HEK293 (cell line): Measurements from ENCODE around the gene PLEKHG4.

Source experiments
- AEBP2 ChIP-seq: fragments of 450-650 bp; formaldehyde crosslinking; IDR thresholded peaks from 2 replicates; pipeline ENCODE4 v1.5.1; 2016; ENCODE audit warnings: missing biosample characterization, missing genetic modification characterization, borderline replicate concordance
- FEZF1 ChIP-seq: fragments of 450-650 bp; formaldehyde crosslinking; IDR thresholded peaks from 2 replicates; pipeline ENCODE4 v1.5.1; 2016; ENCODE audit warnings: missing biosample characterization, missing genetic modification characterization
- GLI4 ChIP-seq: fragments of 450-650 bp; formaldehyde crosslinking; IDR thresholded peaks from 2 replicates; pipeline ENCODE4 v1.5.1; 2016; ENCODE audit warnings: missing biosample characterization, missing genetic modification characterization
- HOXD13 ChIP-seq: sonication (generic); formaldehyde crosslinking; IDR thresholded peaks from 2 replicates; pipeline ENCODE4 v1.8.0; 2022; ENCODE audit warnings: missing genetic modification reagents, borderline replicate concordance
- KLF1 ChIP-seq: fragments of 450-650 bp; formaldehyde crosslinking; IDR thresholded peaks from 2 replicates; pipeline ENCODE4 v1.5.1; 2016; ENCODE audit warnings: missing biosample characterization, missing genetic modification characterization
- KLF10 ChIP-seq: fragments of 450-650 bp; IDR thresholded peaks from 2 replicates; pipeline ENCODE4 v1.5.1; 2018; ENCODE audit warnings: missing biosample characterization, mild to moderate bottlenecking, missing genetic modification characterization
- KLF9 ChIP-seq: fragments of 450-650 bp; formaldehyde crosslinking; IDR thresholded peaks from 2 replicates; pipeline ENCODE4 v1.5.1; 2016; ENCODE audit warnings: missing biosample characterization, missing genetic modification characterization, low read depth
- OSR2 ChIP-seq: fragments of 450-650 bp; formaldehyde crosslinking; IDR thresholded peaks from 2 replicates; pipeline ENCODE4 v1.5.1; 2016; ENCODE audit warnings: missing biosample characterization, missing genetic modification characterization
- SCRT1 ChIP-seq: fragments of 450-650 bp; formaldehyde crosslinking; IDR thresholded peaks from 2 replicates; pipeline ENCODE4 v1.5.1; 2016; ENCODE audit warnings: missing biosample characterization, missing genetic modification characterization, borderline replicate concordance
- SETDB1 ChIP-seq: IDR thresholded peaks from one replicate; pipeline ENCODE4 v1.6.1; 2017; ENCODE audit warnings: mild to moderate bottlenecking, low read length, moderate library complexity, mixed read lengths; ENCODE audit not compliant: insufficient read length
- TRIM28 ChIP-seq: IDR thresholded peaks from 2 replicates; pipeline ENCODE4 v1.6.1; 2011; ENCODE audit warnings: low read length, control low read depth, borderline replicate concordance
- YY2 ChIP-seq: fragments of 450-650 bp; formaldehyde crosslinking; IDR thresholded peaks from 2 replicates; pipeline ENCODE4 v1.5.1; 2016; ENCODE audit warnings: missing biosample characterization, missing genetic modification characterization
- ZBTB26 ChIP-seq: fragments of 450-650 bp; formaldehyde crosslinking; optimal IDR thresholded peaks from 2 replicates; pipeline ENCODE3; 2016; ENCODE audit warnings: missing biosample characterization, mild to moderate bottlenecking, missing genetic modification characterization
- ZBTB49 ChIP-seq: fragments of 450-650 bp; formaldehyde crosslinking; IDR thresholded peaks from 2 replicates; pipeline ENCODE4 v1.5.1; 2016; ENCODE audit warnings: missing biosample characterization, missing genetic modification characterization, low read depth
- ZFP69B ChIP-seq: fragments of 450-650 bp; formaldehyde crosslinking; IDR thresholded peaks from 2 replicates; pipeline ENCODE4 v1.5.1; 2016; ENCODE audit warnings: missing biosample characterization, missing genetic modification characterization
- ZIC2 ChIP-seq: fragments of 450-650 bp; formaldehyde crosslinking; IDR thresholded peaks from 2 replicates; pipeline ENCODE4 v1.5.1; 2016; ENCODE audit warnings: missing biosample characterization, missing genetic modification characterization
- ZNF155 ChIP-seq: fragments of 450-650 bp; formaldehyde crosslinking; IDR thresholded peaks from 2 replicates; pipeline ENCODE4 v1.5.1; 2016; ENCODE audit warnings: missing biosample characterization, missing genetic modification characterization
- ZNF16 ChIP-seq: fragments of 450-650 bp; formaldehyde crosslinking; IDR thresholded peaks from 2 replicates; pipeline ENCODE4 v1.5.1; 2016; ENCODE audit warnings: low read depth, missing biosample characterization, missing genetic modification characterization
- ZNF2 ChIP-seq: fragments of 450-650 bp; formaldehyde crosslinking; IDR thresholded peaks from 2 replicates; pipeline ENCODE4 v1.5.1; 2016; ENCODE audit warnings: missing biosample characterization, missing genetic modification characterization
- ZNF223 ChIP-seq: fragments of 450-650 bp; formaldehyde crosslinking; IDR thresholded peaks from 2 replicates; pipeline ENCODE4 v1.5.1; 2016; ENCODE audit warnings: missing biosample characterization, missing genetic modification characterization
- ZNF37A ChIP-seq: fragments of 450-650 bp; IDR thresholded peaks from 2 replicates; pipeline ENCODE4 v1.5.1; 2018; ENCODE audit warnings: missing biosample characterization, missing genetic modification characterization
- ZNF416 ChIP-seq: fragments of 450-650 bp; formaldehyde crosslinking; IDR thresholded peaks from 2 replicates; pipeline ENCODE4 v1.5.1; 2016; ENCODE audit warnings: missing biosample characterization, missing genetic modification characterization
- ZNF449 ChIP-seq: fragments of 450-650 bp; formaldehyde crosslinking; IDR thresholded peaks from 2 replicates; pipeline ENCODE4 v1.5.1; 2017; ENCODE audit warnings: missing biosample characterization, mild to moderate bottlenecking, missing genetic modification characterization, moderate library complexity
- ZNF48 ChIP-seq: fragments of 450-650 bp; formaldehyde crosslinking; IDR thresholded peaks from 2 replicates; pipeline ENCODE4 v1.5.1; 2016; ENCODE audit warnings: missing biosample characterization, missing genetic modification characterization
- ZNF513 ChIP-seq: fragments of 450-650 bp; IDR thresholded peaks from 2 replicates; pipeline ENCODE4 v1.5.1; 2018; ENCODE audit warnings: missing biosample characterization, missing genetic modification characterization
- ZNF548 ChIP-seq: fragments of 450-650 bp; formaldehyde crosslinking; IDR thresholded peaks from 2 replicates; pipeline ENCODE4 v1.5.1; 2016; ENCODE audit warnings: missing biosample characterization, missing genetic modification characterization
- ZNF585B ChIP-seq: fragments of 450-650 bp; formaldehyde crosslinking; IDR thresholded peaks from 2 replicates; pipeline ENCODE4 v1.5.1; 2016; ENCODE audit warnings: missing biosample characterization, missing genetic modification characterization
- ZNF660 ChIP-seq: fragments of 450-650 bp; IDR thresholded peaks from 2 replicates; pipeline ENCODE4 v1.5.1; 2018; ENCODE audit warnings: missing biosample characterization, mild to moderate bottlenecking, missing genetic modification characterization
- ZNF692 ChIP-seq: fragments of 450-650 bp; formaldehyde crosslinking; IDR thresholded peaks from 2 replicates; pipeline ENCODE4 v1.5.1; 2016; ENCODE audit warnings: missing biosample characterization, missing genetic modification characterization
- ZNF791 ChIP-seq: fragments of 450-650 bp; formaldehyde crosslinking; IDR thresholded peaks from 2 replicates; pipeline ENCODE4 v1.5.1; 2016; ENCODE audit warnings: missing biosample characterization, missing genetic modification characterization
- ZSCAN30 ChIP-seq: fragments of 450-650 bp; IDR thresholded peaks from 2 replicates; pipeline ENCODE4 v1.5.1; 2018; ENCODE audit warnings: missing biosample characterization, mild to moderate bottlenecking, missing genetic modification characterization, moderate library complexity

Gene PLEKHG4

GRCh38 chr16:67279296-67280089 lies at the start of gene PLEKHG4 (continued):
- TF ChIP-seq SETDB1, result no peak
- TF ChIP-seq ZNF692 (tag by site-specific recombination), result peak; percentile 38; the same call in 1 of the 2 replicates
- no peak; the same call in 1 of the 2 replicates for TF ChIP-seq KLF9 (tag by site-specific recombination)
- TF ChIP-seq ZNF48 (tag by site-specific recombination), result no peak
- no peak for TF ChIP-seq ZNF548 (tag by site-specific recombination)
- no peak for TF ChIP-seq ZNF416
- TF ChIP-seq ZNF449 (tag by site-specific recombination), result no peak
- TF ChIP-seq OSR2, result no peak
- TF ChIP-seq KLF10 (tag by site-specific recombination), result peak; percentile 53; the same call in 1 of the 2 replicates
- no peak for TF ChIP-seq ZNF513 (tag by site-specific recombination)
- TF ChIP-seq AEBP2, result no peak
- TF ChIP-seq FEZF1 (tag by site-specific recombination), result no peak
- TF ChIP-seq ZBTB49 (tag by site-specific recombination), result no peak
- no peak for TF ChIP-seq KLF1 (tag by site-specific recombination)
- TF ChIP-seq YY2 (tag by site-specific recombination), result no peak
- no peak for TF ChIP-seq ZNF16
- TF ChIP-seq ZNF660 (tag by site-specific recombination), result peak; percentile 73
- no peak for TF ChIP-seq HOXD13 (CRISPR knock-in tag)
- TF ChIP-seq GLI4, result no peak
- no peak for TF ChIP-seq ZNF223 (tag by site-specific recombination)
- TF ChIP-seq ZNF37A (tag by site-specific recombination), result no peak
- TF ChIP-seq ZNF585B (tag by site-specific recombination), result no peak
- no peak for TF ChIP-seq SCRT1 (tag by site-specific recombination)
- TF ChIP-seq ZNF155, result no peak
- TF ChIP-seq ZIC2 (tag by site-specific recombination), result no peak
- no peak for TF ChIP-seq ZNF2 (tag by site-specific recombination)
- TF ChIP-seq ZSCAN30 (tag by site-specific recombination), result peak; percentile 95
- no peak for TF ChIP-seq ZNF791 (tag by site-specific recombination)
- TF ChIP-seq ZFP69B (tag by site-specific recombination), result no peak
- no peak for TF ChIP-seq ZBTB26
- TF ChIP-seq TRIM28, result no peak
